Endodermal cell (in vitro differentiated cells): ENCODE results near the gene GHDC. TPM values are rescaled to one million over a fixed set of nuclear protein-coding genes. Genes with fewer than 3 reads are reported as not detected.

Experiments
- DNase-seq: peaks from one replicate; pipeline ENCODE4 v3.0.0-alpha.2; 2017
- H3K27ac ChIP-seq: 2 replicates; pipeline ENCODE4 v1.5.1; 2013; ENCODE audit warnings: mild to moderate bottlenecking, low read depth, low read length, moderate library complexity
- H3K27me3 ChIP-seq: 2 replicates; pipeline ENCODE4 v1.6.1; 2013; ENCODE audit warnings: mild to moderate bottlenecking, low read length, moderate library complexity; ENCODE audit not compliant: insufficient read depth, control insufficient read depth, poor library complexity, severe bottlenecking
- H3K36me3 ChIP-seq: 2 replicates; pipeline ENCODE4 v1.7.0; 2013; ENCODE audit warnings: mild to moderate bottlenecking, low read length, moderate library complexity; ENCODE audit not compliant: control insufficient read depth, insufficient read depth
- H3K4me1 ChIP-seq: one replicate; pipeline ENCODE4 v1.7.0; 2013; ENCODE audit warnings: low read length; ENCODE audit not compliant: control insufficient read depth, insufficient read depth
- H3K4me3 ChIP-seq: 2 replicates; pipeline ENCODE4 v1.5.1; 2013; ENCODE audit warnings: mild to moderate bottlenecking, low read length, moderate library complexity
- H3K9ac ChIP-seq: 2 replicates; pipeline ENCODE4 v1.6.1; 2013; ENCODE audit warnings: mild to moderate bottlenecking, low read length, moderate library complexity; ENCODE audit not compliant: poor library complexity, severe bottlenecking; ENCODE audit errors: extremely low read depth
- H3K9me3 ChIP-seq: 2 replicates; pipeline ENCODE4 v1.6.1; 2013; ENCODE audit warnings: mild to moderate bottlenecking, low read length, moderate library complexity; ENCODE audit not compliant: control insufficient read depth
- H3K27ac Mint-ChIP-seq: 2 replicates; pipeline ENCODE4 v1.8.0; 2020; ENCODE audit warnings: mixed read lengths
- H3K27me3 Mint-ChIP-seq: 2 replicates; pipeline ENCODE4 v1.8.0; 2021; ENCODE audit warnings: mild to moderate bottlenecking, mixed read lengths; ENCODE audit not compliant: insufficient read depth
- H3K36me3 Mint-ChIP-seq: 2 replicates; pipeline ENCODE4 v1.8.0; 2020; ENCODE audit warnings: low read depth, mixed read lengths
- H3K4me1 Mint-ChIP-seq: 2 replicates; pipeline ENCODE4 v1.8.0; 2020; ENCODE audit warnings: mixed read lengths
- H3K4me3 Mint-ChIP-seq: 2 replicates; pipeline ENCODE4 v1.8.0; 2020; ENCODE audit warnings: mild to moderate bottlenecking, moderate library complexity, mixed read lengths
- H3K9me3 Mint-ChIP-seq: 2 replicates; pipeline ENCODE4 v1.8.0; 2020; ENCODE audit warnings: mild to moderate bottlenecking, mixed read lengths
- WGBS, 2 experiments: methylation state at CpG; one replicate each; pipeline versions ENCODE4 v1.1.5 to v1.1.7; 2013; ENCODE audit warnings: missing lambda C conversion rate in 2 of 2, mixed read lengths in 1 of 2; ENCODE audit not compliant: insufficient coverage in 1 of 2, insufficient read length in 1 of 2; 5-methylcytosine and 5-hydroxymethylcytosine counted together
- total RNA-seq, 2 donors: library from RNA; stranded (reverse); fragmentation: NEBNext Ultra II Directional in 1 of 2; extraction: Animal tissue kit (Norgen Biotek cat#: 25700) in 1 of 2; gene quantifications; 2 replicates in 1 of 2; 3 replicates in 1 of 2; pipeline ENCODE4 v1.2.1, GENCODE V29; 2021
- TF ChIP-seq, protein P1 (sequence below): fragments of 200-600 bp; sonication (generic); conservative IDR thresholded peaks from 2 replicates; pipeline ENCODE4 v1.5.0; 2021; ENCODE audit warnings: antibody characterized with exemption, mild to moderate bottlenecking

GHDC gene
- total RNA-seq, 2 donors from 2014 or later: 4.4 to 8.4 TPM

DNA sequence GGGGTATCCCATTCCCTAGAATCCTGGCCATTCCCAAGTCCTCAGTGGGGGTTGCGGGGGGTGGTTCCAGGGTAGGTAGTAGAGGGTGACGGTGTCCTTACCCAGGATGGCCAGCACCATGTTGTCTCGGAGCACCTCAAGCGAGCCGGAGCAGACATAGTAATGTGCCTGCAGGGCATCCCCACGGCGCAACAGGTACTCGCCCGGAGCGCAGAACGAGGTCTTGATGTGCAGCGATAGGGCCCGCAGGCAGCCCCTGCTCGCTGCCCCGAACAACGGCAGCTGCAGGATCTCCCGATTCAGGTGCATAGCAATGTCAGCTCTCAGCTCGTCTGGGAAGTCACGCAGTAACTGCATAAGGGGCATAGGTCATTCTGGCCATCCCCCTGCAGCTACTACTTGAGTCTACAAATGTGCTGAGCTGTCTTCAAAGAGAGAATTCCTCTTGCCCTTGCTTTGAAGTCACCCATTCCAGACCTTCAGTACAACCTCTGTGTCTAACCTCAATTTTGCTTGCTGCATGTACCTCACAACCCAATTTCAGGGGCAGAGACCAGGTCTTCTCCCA, 28.0 kb downstream of the GHDC start:
- no peaks in the 10 kb centered on the region for H3K36me3 Mint-ChIP-seq
- Histone ChIP-seq H3K4me1 (no peaks in the 10 kb centered on the region), H3K27ac (no peak overlapping the region), H3K27me3 (no peaks in the 10 kb centered on the region), H3K9me3 (no peaks in the 10 kb centered on the region), H3K36me3 (no peaks in the 10 kb centered on the region), H3K4me3 (no peak overlapping the region), H3K9ac (no peak overlapping the region)
- no peak overlapping the region for H3K4me3 Mint-ChIP-seq
- no peaks in the 10 kb centered on the region for H3K9me3 Mint-ChIP-seq
- no peak overlapping the region for H3K27ac Mint-ChIP-seq
- H3K4me1 Mint-ChIP-seq: no peaks in the 10 kb centered on the region
- DNase-seq: no peak
- H3K27me3 Mint-ChIP-seq: peaks cover 2% of the 10 kb centered on the region
- WGBS, 2 experiments: 93 to 94% methylated on average over 18 to 19 of the region's 19 CpGs
- TF ChIP-seq, protein P1, sequence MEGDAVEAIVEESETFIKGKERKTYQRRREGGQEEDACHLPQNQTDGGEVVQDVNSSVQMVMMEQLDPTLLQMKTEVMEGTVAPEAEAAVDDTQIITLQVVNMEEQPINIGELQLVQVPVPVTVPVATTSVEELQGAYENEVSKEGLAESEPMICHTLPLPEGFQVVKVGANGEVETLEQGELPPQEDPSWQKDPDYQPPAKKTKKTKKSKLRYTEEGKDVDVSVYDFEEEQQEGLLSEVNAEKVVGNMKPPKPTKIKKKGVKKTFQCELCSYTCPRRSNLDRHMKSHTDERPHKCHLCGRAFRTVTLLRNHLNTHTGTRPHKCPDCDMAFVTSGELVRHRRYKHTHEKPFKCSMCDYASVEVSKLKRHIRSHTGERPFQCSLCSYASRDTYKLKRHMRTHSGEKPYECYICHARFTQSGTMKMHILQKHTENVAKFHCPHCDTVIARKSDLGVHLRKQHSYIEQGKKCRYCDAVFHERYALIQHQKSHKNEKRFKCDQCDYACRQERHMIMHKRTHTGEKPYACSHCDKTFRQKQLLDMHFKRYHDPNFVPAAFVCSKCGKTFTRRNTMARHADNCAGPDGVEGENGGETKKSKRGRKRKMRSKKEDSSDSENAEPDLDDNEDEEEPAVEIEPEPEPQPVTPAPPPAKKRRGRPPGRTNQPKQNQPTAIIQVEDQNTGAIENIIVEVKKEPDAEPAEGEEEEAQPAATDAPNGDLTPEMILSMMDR: no peak

DNA sequence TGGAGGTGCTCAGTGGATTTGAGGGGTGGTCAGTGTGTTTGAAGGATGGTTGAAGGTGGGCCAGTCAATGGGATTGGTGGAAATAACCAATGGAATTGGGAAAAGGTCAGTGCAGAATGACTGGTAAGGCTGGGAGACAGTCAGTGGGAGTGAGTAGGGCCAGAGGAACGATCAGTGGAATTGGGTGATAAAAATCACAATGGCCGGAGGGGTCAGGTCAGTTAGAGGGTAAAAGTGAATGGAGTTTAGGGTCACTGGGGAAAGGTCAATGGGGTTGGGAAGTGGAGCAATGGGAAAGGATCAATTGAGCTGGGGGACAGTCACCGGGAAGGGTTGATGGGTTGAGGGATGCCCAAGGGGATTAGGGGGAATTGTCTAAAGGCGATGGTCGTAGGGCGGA, 28.5 kb downstream of the GHDC start:
- no peak overlapping the region for H3K27ac Mint-ChIP-seq
- no peaks in the 10 kb centered on the region for H3K27me3 ChIP-seq
- H3K9me3 ChIP-seq: no peaks in the 10 kb centered on the region
- no peak overlapping the region for H3K9ac ChIP-seq
- no peak overlapping the region for H3K4me3 ChIP-seq
- no peaks in the 10 kb centered on the region for H3K4me1 ChIP-seq
- H3K4me3 Mint-ChIP-seq: no peak overlapping the region
- H3K9me3 Mint-ChIP-seq: no peaks in the 10 kb centered on the region
- no peaks in the 10 kb centered on the region for H3K36me3 ChIP-seq
- H3K36me3 Mint-ChIP-seq: no peaks in the 10 kb centered on the region
- no peaks in the 10 kb centered on the region for H3K4me1 Mint-ChIP-seq
- H3K27ac ChIP-seq: no peak overlapping the region
- H3K27me3 Mint-ChIP-seq: peaks cover 2% of the 10 kb centered on the region
- TF ChIP-seq, protein P1: no peak
- no peak for DNase-seq
- 90 to 94% methylated on average over 6 of the region's 6 CpGs for WGBS, 2 experiments

DNA sequence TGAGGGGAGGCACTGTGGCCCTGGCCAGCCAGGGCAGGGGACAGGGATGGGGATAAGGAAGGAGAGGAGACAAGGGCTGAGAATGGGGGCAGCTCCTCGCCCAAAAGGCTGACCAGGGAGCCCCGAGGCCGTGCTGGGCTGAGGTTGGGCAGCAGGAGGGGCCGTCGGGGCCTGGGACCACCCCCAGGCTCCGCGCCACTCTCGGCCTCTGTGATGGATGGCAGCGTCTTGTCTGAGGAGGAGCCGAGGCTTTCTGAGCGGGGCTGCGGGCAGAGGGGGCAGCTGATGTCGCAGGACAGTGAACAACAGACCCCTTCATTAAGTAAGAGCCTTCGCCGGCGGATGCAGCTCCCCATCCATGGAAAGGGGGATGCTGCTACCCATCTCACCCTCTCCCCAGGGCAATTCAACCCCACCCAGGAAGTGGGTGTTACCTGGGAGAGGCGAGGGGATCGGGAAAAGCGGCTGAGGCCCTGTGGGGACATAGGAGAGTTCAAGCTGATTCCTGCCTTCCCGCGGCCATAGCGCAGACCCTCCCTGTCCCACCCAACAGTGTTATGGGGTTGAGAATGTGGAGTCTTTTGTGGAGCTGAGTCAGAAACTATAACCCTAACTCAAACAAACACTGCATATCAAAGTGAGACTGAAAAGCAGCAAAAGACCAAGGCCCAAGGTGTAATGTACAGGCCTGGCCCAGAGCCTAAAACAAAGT, 30.4 kb downstream of the GHDC start:
- Histone ChIP-seq H3K4me3 (no peak overlapping the region), H3K36me3 (no peaks in the 10 kb centered on the region), H3K4me1 (peaks cover 2% of the 10 kb centered on the region), H3K27me3 (no peaks in the 10 kb centered on the region), H3K27ac (no peak overlapping the region), H3K9ac (no peak overlapping the region), H3K9me3 (no peaks in the 10 kb centered on the region)
- peaks cover 2% of the 10 kb centered on the region for H3K27me3 Mint-ChIP-seq
- H3K4me3 Mint-ChIP-seq: no peak overlapping the region
- no peaks in the 10 kb centered on the region for H3K9me3 Mint-ChIP-seq
- TF ChIP-seq, protein P1: no peak
- WGBS, 2 experiments: 93 to 94% methylated on average over 5 to 19 of the region's 22 CpGs
- H3K36me3 Mint-ChIP-seq: no peaks in the 10 kb centered on the region
- no peaks in the 10 kb centered on the region for H3K4me1 Mint-ChIP-seq
- no peak for DNase-seq
- H3K27ac Mint-ChIP-seq: no peak overlapping the region
